Chondrocyte (in vitro differentiated cells): ENCODE results near the gene WEE1. TPM values are rescaled to one million over a fixed set of nuclear protein-coding genes. Genes with fewer than 3 reads are reported as not detected.

Experiments used
- DNase-seq: peaks from one replicate; pipeline ENCODE4 v3.0.0; 2021; ENCODE audit warnings: mixed read lengths, low spot score
- H3K27ac Mint-ChIP-seq: one replicate; pipeline ENCODE4 v1.8.0; 2021; ENCODE audit warnings: mild to moderate bottlenecking, moderate library complexity, mixed read lengths; ENCODE audit not compliant: unreplicated experiment
- H3K27me3 Mint-ChIP-seq: 2 replicates; pipeline ENCODE4 v1.8.0; 2021; ENCODE audit warnings: low read depth, mixed read lengths
- H3K36me3 Mint-ChIP-seq: 2 replicates; pipeline ENCODE4 v1.8.0; 2021; ENCODE audit warnings: low read depth, mixed read lengths
- H3K4me1 Mint-ChIP-seq: 2 replicates; pipeline ENCODE4 v1.8.0; 2021; ENCODE audit warnings: low read depth, mild to moderate bottlenecking, mixed read lengths
- H3K4me3 Mint-ChIP-seq: one replicate; pipeline ENCODE4 v1.8.0; 2021; ENCODE audit warnings: mild to moderate bottlenecking, moderate library complexity, mixed read lengths; ENCODE audit not compliant: unreplicated experiment
- H3K9me3 Mint-ChIP-seq: 2 replicates; pipeline ENCODE4 v1.8.0; 2021; ENCODE audit warnings: low read depth, mixed read lengths
- CTCF ChIP-seq: fragments of 200-600 bp; sonication (generic); IDR thresholded peaks from 2 replicates; pipeline ENCODE4 v1.5.0; 2021; ENCODE audit warnings: antibody characterized with exemption, mild to moderate bottlenecking, moderate library complexity
- total RNA-seq: library from RNA; stranded (reverse); gene quantifications from 3 replicates; pipeline ENCODE4 v1.2.1, GENCODE V29; 2021

WEE1 gene
- total RNA-seq, 1 donor from 2014 or later, result 17.8 TPM

DNA sequence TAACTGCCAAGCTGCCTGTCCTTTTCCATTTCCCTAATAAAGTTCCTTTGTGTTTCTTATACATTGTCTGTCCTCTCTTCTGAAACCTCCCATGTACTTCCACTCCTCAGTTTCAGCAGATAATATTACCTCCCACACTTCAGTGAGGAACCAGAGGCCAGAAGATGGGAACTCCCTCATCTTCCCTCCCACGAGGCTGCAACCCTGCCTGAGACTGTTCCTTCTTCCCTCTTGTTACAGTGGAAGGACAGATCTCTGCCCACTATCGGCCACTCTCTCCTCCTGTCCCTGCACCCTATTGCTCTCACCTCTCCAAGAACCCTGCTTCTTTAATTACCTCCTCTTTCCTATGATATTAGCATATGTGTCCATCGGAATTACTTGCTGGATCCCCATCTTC, 52.3 kb downstream of the WEE1 start:
- H3K4me1 Mint-ChIP-seq, result peaks cover 7% of the 10 kb centered on the region
- no peaks in the 10 kb centered on the region for H3K9me3 Mint-ChIP-seq
- no peaks in the 10 kb centered on the region for H3K36me3 Mint-ChIP-seq
- H3K4me3 Mint-ChIP-seq, result no peak overlapping the region
- DNase-seq, result no peak
- no peak for TF ChIP-seq CTCF
- H3K27ac Mint-ChIP-seq, result no peak overlapping the region
- no peaks in the 10 kb centered on the region for H3K27me3 Mint-ChIP-seq

DNA sequence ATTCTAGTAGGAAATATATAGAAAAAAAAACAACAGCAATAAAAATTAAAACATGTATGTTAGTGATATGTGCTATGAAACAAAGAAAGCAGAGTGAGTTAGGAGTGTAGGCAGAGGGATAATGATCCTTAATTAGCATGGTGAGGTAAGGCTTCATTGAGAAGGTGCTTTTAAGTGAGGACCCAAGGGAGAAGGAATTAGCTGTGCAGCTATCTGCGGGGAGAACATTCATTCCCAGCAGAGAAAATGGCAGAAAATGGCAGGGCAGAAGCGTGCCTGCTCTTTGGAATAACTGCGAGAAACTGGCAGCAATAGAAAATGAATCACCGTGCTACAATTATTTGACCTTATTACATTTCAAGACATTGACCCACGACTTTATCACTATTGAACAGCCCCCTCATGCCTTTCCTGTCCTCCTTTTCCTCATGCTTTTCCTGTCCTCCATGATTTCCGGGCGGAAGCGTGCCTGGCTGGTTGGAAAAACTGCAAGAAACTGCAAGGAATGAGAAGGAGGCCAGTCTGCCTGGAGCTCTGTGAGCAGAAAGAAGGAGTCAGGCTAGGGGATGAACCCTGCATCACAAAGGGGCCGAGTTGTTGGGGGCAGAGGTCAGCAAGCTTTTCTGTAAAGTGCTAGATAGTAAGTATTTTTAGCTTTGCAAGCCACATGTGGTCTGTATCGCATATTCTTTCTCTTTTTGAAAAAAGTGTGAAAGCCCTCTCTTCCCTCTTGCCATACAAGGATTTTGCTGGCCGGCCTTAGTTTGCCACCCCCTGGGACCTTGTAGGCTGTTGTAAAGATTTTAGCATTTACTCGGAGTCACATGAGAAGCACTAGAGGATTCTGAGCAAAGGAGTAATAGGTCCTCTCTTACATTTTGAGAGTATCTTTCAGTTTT, 53.3 kb downstream of the WEE1 start:
- H3K27ac Mint-ChIP-seq, result no peak overlapping the region
- DNase-seq, result no peak
- TF ChIP-seq CTCF, result no peak
- H3K4me3 Mint-ChIP-seq, result no peak overlapping the region
- H3K4me1 Mint-ChIP-seq, result peaks cover 7% of the 10 kb centered on the region
- H3K9me3 Mint-ChIP-seq, result no peaks in the 10 kb centered on the region
- no peaks in the 10 kb centered on the region for H3K36me3 Mint-ChIP-seq
- H3K27me3 Mint-ChIP-seq, result no peaks in the 10 kb centered on the region

GRCh38 chr11:9629064-9629463, 55.6 kb downstream of the WEE1 start:
- peaks cover 7% of the 10 kb centered on the region for H3K4me1 Mint-ChIP-seq
- no peak for DNase-seq
- H3K27ac Mint-ChIP-seq, result no peak overlapping the region
- peaks cover 9% of the 10 kb centered on the region for H3K9me3 Mint-ChIP-seq
- H3K4me3 Mint-ChIP-seq, result no peak overlapping the region
- no peaks in the 10 kb centered on the region for H3K36me3 Mint-ChIP-seq
- no peaks in the 10 kb centered on the region for H3K27me3 Mint-ChIP-seq
- TF ChIP-seq CTCF, result no peak

DNA sequence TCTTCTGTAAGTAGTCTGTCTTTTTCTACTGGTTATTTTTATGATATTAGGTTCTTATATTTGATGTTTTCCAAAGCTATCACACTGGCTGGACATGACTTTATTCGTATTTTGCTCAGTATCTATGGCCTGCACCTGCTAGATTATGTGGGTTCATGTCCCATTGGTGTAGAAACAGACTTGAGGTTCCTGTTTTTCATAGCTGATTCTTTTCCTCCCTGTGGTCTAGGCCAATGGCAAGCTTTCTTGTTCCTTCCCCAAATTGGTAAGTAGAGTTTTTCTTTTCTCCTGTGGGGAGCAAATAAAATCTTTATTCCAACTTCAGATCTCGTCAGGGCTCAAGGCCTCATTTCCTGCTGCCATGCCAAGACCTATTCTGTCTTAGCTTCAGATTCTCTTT, 60.2 kb downstream of the WEE1 start:
- Mint-ChIP-seq H3K4me3 (no peak overlapping the region), H3K9me3 (peaks cover 13% of the 10 kb centered on the region), H3K36me3 (no peaks in the 10 kb centered on the region), H3K4me1 (no peaks in the 10 kb centered on the region), H3K27me3 (no peaks in the 10 kb centered on the region), H3K27ac (no peak overlapping the region)
- no peak for TF ChIP-seq CTCF
- no peak for DNase-seq

- no peak overlapping the region for H3K4me3 Mint-ChIP-seq
- TF ChIP-seq CTCF, result no peak
- no peak overlapping the region for H3K27ac Mint-ChIP-seq
- H3K4me1 Mint-ChIP-seq, result no peaks in the 10 kb centered on the region
- no peak for DNase-seq
- H3K9me3 Mint-ChIP-seq, result peaks cover 13% of the 10 kb centered on the region
- no peaks in the 10 kb centered on the region for H3K36me3 Mint-ChIP-seq
- no peaks in the 10 kb centered on the region for H3K27me3 Mint-ChIP-seq
Measured at GRCh38 chr11:9636691-9637090, 63.2 kb downstream of the WEE1 start.
